Karpas-422 (cell line): ENCODE results near the gene DHX15. TPM values are rescaled to one million over a fixed set of nuclear protein-coding genes. Genes with fewer than 3 reads are reported as not detected.

ENCODE experiments used
- DNase-seq: peaks from one replicate; pipeline ENCODE4 v3.0.0-alpha.2; 2015
- H2AFZ ChIP-seq: fragments of 200-600 bp; sonication (generic); 2 replicates; pipeline ENCODE4 v1.6.1; 2014; ENCODE audit warnings: antibody characterized with exemption, low read length, mixed read lengths
- H3K27ac ChIP-seq: fragments of 200-600 bp; sonication (generic); 2 replicates; pipeline ENCODE4 v1.5.1; 2014; ENCODE audit warnings: mild to moderate bottlenecking, low read length, moderate library complexity
- H3K27me3 ChIP-seq: fragments of 200-600 bp; sonication (generic); 2 replicates; pipeline ENCODE4 v1.6.1; 2014; ENCODE audit warnings: low read length, mixed read lengths
- H3K36me3 ChIP-seq: fragments of 200-600 bp; sonication (generic); 2 replicates; pipeline ENCODE4 v1.6.1; 2014; ENCODE audit warnings: low read length, mixed read lengths; ENCODE audit not compliant: insufficient read depth
- H3K4me1 ChIP-seq: fragments of 200-600 bp; sonication (generic); 2 replicates; pipeline ENCODE4 v1.6.1; 2014; ENCODE audit warnings: mild to moderate bottlenecking, low read length, mixed read lengths
- H3K4me2 ChIP-seq: fragments of 200-600 bp; sonication (generic); 2 replicates; pipeline ENCODE4 v1.6.1; 2014; ENCODE audit warnings: low read length, low read depth, mild to moderate bottlenecking; ENCODE audit not compliant: poor library complexity, severe bottlenecking
- H3K4me3 ChIP-seq: fragments of 200-600 bp; sonication (generic); 2 replicates; pipeline ENCODE4 v1.5.1; 2014; ENCODE audit warnings: mild to moderate bottlenecking, antibody characterized with exemption, low read length, mixed read lengths
- H3K79me2 ChIP-seq: fragments of 200-600 bp; sonication (generic); 2 replicates; pipeline ENCODE4 v1.6.1; 2014; ENCODE audit warnings: mild to moderate bottlenecking, low read length, mixed read lengths
- H3K9ac ChIP-seq: fragments of 200-600 bp; sonication (generic); 2 replicates; pipeline ENCODE4 v1.6.0; 2014; ENCODE audit warnings: low read length
- H3K9me2 ChIP-seq: fragments of 200-600 bp; sonication (generic), shearing (Covaris generic); replicated peaks from 2 replicates; pipeline ENCODE4 v1.6.0; 2014; ENCODE audit warnings: mild to moderate bottlenecking, low read length, moderate library complexity; ENCODE audit not compliant: insufficient read depth
- H3K9me3 ChIP-seq: fragments of 300-700, 200-600 bp; sonication (generic); 2 replicates; pipeline ENCODE4 v1.6.1; 2014; ENCODE audit warnings: low read length, mixed read lengths
- H4K20me1 ChIP-seq: fragments of 200-600 bp; sonication (generic); 2 replicates; pipeline ENCODE4 v1.6.1; 2014; ENCODE audit warnings: mild to moderate bottlenecking, antibody characterized with exemption, low read length, low read depth; ENCODE audit not compliant: insufficient read depth
- total RNA-seq: library from RNA; depleted of rRNA; stranded (reverse); fragments of >200 nt; shearing (Covaris generic); gene quantifications from 2 replicates; pipeline ENCODE4 v1.2.3, GENCODE V29; 2014; ENCODE audit warnings: low replicate concordance

DHX15 gene
- total RNA-seq, 1 experiment from 2014 or later, result 189 TPM

DNA sequence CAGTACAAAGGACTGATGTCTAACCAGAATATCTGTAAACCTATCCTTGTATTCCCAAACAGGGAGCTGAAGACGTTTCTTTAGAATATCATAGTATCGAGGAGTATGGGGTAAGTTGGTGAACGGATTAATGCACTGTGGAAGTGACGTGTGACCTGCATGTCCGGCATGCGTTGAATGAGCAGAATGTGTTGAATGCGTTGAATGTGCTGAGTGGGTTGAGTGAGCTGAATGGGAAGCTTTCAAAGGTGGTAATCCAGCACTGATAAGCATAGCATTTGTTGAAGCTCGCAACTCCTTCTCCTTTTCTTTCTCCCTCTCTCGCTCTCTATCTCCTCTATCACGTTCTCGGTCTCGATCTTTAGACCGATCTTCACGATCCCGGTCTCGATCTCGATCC, 8.1 kb downstream of the DHX15 start:
- Histone ChIP-seq H3K4me3 (no peak overlapping the region), H3K79me2 (peaks cover 100% of the 10 kb centered on the region), H3K36me3 (peaks cover 67% of the 10 kb centered on the region), H3K27ac (no peak overlapping the region), H2AFZ (no peak overlapping the region), H3K9me3 (no peaks in the 10 kb centered on the region), H3K4me2 (no peak overlapping the region), H3K9ac (no peak overlapping the region), H3K9me2 (no peaks in the 10 kb centered on the region), H3K4me1 (peaks cover 16% of the 10 kb centered on the region), H4K20me1 (peaks cover 78% of the 10 kb centered on the region), H3K27me3 (no peaks in the 10 kb centered on the region)
- no peak for DNase-seq

DNA sequence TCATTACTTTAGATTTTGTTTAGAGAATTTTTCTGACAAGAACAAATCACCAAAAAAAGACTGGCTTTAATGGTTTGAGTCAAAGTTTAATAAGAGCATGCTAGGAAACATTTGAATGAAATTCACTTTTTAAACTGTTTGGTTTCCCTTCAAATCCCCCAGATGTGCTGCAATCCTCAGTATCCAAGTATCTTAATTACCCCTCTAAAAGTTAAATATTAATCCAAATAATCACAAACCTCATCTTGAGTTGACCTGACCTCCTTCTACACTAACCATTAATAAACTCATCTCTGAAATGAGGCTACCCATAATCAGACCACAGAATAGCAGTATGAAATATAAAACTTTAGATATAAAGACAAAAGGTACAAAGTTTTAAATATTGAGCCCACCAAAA, 10.1 kb downstream of the DHX15 start:
- Histone ChIP-seq H3K79me2 (peaks cover 100% of the 10 kb centered on the region), H3K4me1 (peaks cover 16% of the 10 kb centered on the region), H3K9ac (no peak overlapping the region), H3K27ac (no peak overlapping the region), H3K9me2 (no peaks in the 10 kb centered on the region), H3K27me3 (no peaks in the 10 kb centered on the region), H3K4me3 (no peak overlapping the region), H3K9me3 (no peaks in the 10 kb centered on the region), H2AFZ (no peak overlapping the region), H3K36me3 (peaks cover 79% of the 10 kb centered on the region), H4K20me1 (peaks cover 74% of the 10 kb centered on the region), H3K4me2 (no peak overlapping the region)
- no peak for DNase-seq

DNA sequence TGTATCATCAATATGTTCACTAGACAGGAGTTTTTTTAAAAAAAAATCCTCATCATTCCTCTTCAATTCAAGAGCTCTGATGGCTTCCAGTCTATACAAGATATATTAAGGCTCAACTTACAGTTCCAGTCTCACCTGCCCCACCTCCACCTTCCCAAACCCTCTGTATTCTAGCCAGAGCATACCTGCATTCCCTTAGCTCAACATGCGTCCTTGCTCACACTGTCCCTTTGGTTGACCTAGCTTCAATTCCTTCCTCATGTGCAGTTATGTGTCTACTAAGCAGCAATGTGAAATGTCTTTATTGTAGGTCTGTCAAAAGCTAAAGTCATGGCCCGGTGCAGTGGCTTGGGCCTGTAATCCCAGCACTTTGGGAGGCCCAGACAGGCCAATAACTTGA, 10.8 kb downstream of the DHX15 start:
- H2AFZ ChIP-seq, result no peak overlapping the region
- peaks cover 100% of the 10 kb centered on the region for H3K79me2 ChIP-seq
- no peaks in the 10 kb centered on the region for H3K27me3 ChIP-seq
- no peak overlapping the region for H3K4me2 ChIP-seq
- no peak overlapping the region for H3K27ac ChIP-seq
- no peak overlapping the region for H3K4me3 ChIP-seq
- no peak for DNase-seq
- peaks cover 10% of the 10 kb centered on the region for H3K4me1 ChIP-seq
- no peaks in the 10 kb centered on the region for H3K9me2 ChIP-seq
- no peak overlapping the region for H3K9ac ChIP-seq
- H4K20me1 ChIP-seq, result peaks cover 69% of the 10 kb centered on the region
- peaks cover 76% of the 10 kb centered on the region for H3K36me3 ChIP-seq
- no peaks in the 10 kb centered on the region for H3K9me3 ChIP-seq

DNA sequence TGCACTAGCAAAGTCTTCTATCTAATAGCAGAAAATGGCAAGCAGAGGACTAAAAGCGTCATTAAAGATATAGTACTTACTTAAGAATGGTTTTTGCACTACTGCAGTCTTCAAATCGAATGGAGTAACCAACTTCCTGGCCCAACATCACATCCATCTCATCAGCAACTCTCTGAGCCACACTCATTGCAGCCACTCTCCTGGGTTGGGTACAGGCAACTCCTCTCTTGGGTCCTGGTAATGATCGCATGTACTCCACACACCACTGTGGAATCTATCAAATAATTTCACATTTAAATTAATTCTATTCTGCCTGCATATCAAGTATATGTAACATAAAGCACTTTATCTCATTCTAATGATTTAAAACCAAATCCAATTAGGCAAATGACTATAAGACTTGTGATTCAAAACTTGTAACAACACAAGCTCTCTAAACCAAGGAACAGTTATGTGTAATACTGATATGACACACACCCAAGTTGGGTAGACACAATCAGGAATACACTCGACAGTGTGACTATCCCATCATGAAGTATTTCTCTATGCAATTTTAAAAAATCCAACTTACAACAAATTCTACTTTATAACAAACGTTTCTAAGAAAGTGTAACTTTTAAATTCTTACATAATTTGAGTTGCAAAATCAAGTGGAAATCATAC, 13.6 kb downstream of the DHX15 start:
- DNase-seq, result no peak
- Histone ChIP-seq H3K9me2 (no peaks in the 10 kb centered on the region), H3K79me2 (peaks cover 100% of the 10 kb centered on the region), H2AFZ (no peak overlapping the region), H3K36me3 (peaks cover 72% of the 10 kb centered on the region), H3K27ac (no peak overlapping the region), H3K4me1 (peaks cover 4% of the 10 kb centered on the region; the same call in 1 of the 2 replicates), H4K20me1 (peaks cover 60% of the 10 kb centered on the region), H3K4me2 (no peak overlapping the region), H3K27me3 (no peaks in the 10 kb centered on the region), H3K4me3 (no peak overlapping the region), H3K9ac (no peak overlapping the region), H3K9me3 (no peaks in the 10 kb centered on the region)

DNA sequence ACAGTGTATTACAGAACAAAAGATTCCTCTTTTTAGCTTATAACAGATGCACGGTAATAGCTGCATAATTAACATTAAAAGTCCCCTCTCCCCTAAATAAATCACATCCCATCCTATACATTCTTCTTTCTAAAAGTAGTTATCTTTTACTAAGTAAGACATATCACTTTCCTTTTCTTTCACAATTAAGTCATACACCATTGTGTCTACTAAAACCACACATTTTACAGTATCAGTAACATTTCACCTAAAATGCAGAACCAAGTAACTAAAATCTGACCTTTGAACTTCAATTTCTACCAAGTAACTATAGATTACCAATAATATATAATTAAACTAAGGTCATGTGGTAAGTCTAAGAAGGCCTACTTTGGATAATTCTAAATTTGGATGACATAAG, 14.2 kb downstream of the DHX15 start:
- peaks cover 60% of the 10 kb centered on the region for H4K20me1 ChIP-seq
- no peak overlapping the region for H3K9ac ChIP-seq
- H3K4me1 ChIP-seq, result peaks cover 4% of the 10 kb centered on the region; the same call in 1 of the 2 replicates
- H3K9me3 ChIP-seq, result no peaks in the 10 kb centered on the region
- H3K27ac ChIP-seq, result no peak overlapping the region
- H2AFZ ChIP-seq, result no peak overlapping the region
- no peaks in the 10 kb centered on the region for H3K9me2 ChIP-seq
- H3K27me3 ChIP-seq, result no peaks in the 10 kb centered on the region
- H3K4me3 ChIP-seq, result no peak overlapping the region
- DNase-seq, result no peak
- peaks cover 100% of the 10 kb centered on the region for H3K79me2 ChIP-seq
- no peak overlapping the region for H3K4me2 ChIP-seq
- H3K36me3 ChIP-seq, result peaks cover 72% of the 10 kb centered on the region

DNA sequence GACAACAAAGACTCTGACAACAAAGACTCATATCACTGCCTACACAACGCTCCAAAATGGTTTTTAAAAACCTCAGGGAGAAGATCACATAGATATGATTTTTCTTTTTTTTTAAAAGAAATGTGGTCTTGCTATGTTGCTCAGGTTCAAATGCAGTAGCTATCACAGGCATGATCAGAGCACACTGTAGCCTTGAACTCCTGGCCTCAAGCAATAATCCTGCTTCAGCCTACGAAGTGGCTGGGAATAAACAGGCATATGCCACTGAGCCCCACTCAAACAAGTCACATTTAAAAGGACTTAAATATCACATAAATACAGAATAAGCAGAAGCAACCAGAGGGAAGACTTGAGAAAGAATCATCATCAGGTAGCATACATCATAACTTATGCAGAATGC, 14.7 kb downstream of the DHX15 start:
- H3K4me1 ChIP-seq, result peaks cover 4% of the 10 kb centered on the region; the same call in 1 of the 2 replicates
- H3K27ac ChIP-seq, result no peak overlapping the region
- H4K20me1 ChIP-seq, result peaks cover 60% of the 10 kb centered on the region
- no peak overlapping the region for H3K4me2 ChIP-seq
- H3K36me3 ChIP-seq, result peaks cover 72% of the 10 kb centered on the region
- H2AFZ ChIP-seq, result no peak overlapping the region
- no peaks in the 10 kb centered on the region for H3K9me3 ChIP-seq
- no peak overlapping the region for H3K4me3 ChIP-seq
- DNase-seq, result no peak
- H3K79me2 ChIP-seq, result peaks cover 100% of the 10 kb centered on the region
- H3K9me2 ChIP-seq, result no peaks in the 10 kb centered on the region
- no peaks in the 10 kb centered on the region for H3K27me3 ChIP-seq
- H3K9ac ChIP-seq, result no peak overlapping the region

DNA sequence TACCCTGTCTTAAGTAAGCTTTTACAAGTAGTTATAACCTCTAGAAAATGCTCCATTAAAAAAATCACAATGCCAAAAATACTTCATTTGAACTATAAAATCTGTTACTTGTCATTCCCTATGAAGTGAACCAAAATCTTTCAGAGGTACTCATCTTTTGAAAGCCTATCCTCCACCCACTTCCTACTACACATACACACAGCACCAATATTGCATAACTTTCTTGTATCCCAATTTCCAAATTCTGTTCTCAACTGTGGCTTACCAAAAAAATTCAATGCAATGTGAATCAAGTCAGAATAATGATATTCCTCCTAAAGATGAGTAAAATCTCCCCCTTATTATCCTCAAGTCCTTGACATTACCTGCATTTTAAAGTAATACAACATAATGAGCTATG, 15.9 kb downstream of the DHX15 start:
- H3K36me3 ChIP-seq, result peaks cover 73% of the 10 kb centered on the region
- peaks cover 100% of the 10 kb centered on the region for H3K79me2 ChIP-seq
- no peaks in the 10 kb centered on the region for H3K9me2 ChIP-seq
- no peak overlapping the region for H3K4me3 ChIP-seq
- no peak for DNase-seq
- H3K9ac ChIP-seq, result no peak overlapping the region
- H3K4me2 ChIP-seq, result no peak overlapping the region
- H3K4me1 ChIP-seq, result peaks cover 4% of the 10 kb centered on the region; the same call in 1 of the 2 replicates
- H3K27ac ChIP-seq, result no peak overlapping the region
- H3K27me3 ChIP-seq, result no peaks in the 10 kb centered on the region
- H2AFZ ChIP-seq, result no peak overlapping the region
- no peaks in the 10 kb centered on the region for H3K9me3 ChIP-seq
- peaks cover 61% of the 10 kb centered on the region for H4K20me1 ChIP-seq

DNA sequence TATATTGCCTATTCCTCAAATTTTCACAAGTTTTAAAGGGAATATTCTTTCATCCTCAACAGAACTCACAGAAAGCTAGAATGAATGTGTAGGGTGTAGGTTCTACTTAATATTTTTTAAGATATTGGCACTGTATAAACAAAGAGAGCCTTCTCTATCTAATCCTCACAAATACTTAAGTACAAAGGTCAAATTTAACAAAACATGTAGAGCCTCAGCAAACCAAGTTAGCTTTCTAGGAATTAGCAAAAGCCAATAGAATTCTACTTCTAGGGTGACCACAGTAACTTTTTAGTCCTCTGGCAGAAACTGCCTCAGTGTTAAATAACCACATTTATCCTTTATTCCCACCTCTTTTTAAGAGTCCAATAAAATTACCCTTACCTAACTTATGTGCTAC, 19.3 kb downstream of the DHX15 start:
- no peak overlapping the region for H3K27ac ChIP-seq
- H4K20me1 ChIP-seq, result peaks cover 70% of the 10 kb centered on the region
- H3K79me2 ChIP-seq, result peaks cover 100% of the 10 kb centered on the region
- DNase-seq, result no peak
- no peaks in the 10 kb centered on the region for H3K9me3 ChIP-seq
- no peak overlapping the region for H3K4me3 ChIP-seq
- H3K27me3 ChIP-seq, result no peaks in the 10 kb centered on the region
- no peak overlapping the region for H3K9ac ChIP-seq
- peaks cover 4% of the 10 kb centered on the region for H3K4me1 ChIP-seq
- H3K4me2 ChIP-seq, result no peak overlapping the region
- peaks cover 74% of the 10 kb centered on the region for H3K36me3 ChIP-seq
- H3K9me2 ChIP-seq, result no peaks in the 10 kb centered on the region
- no peak overlapping the region for H2AFZ ChIP-seq
